LNCaP clone FGC (cell line): Measurements from ENCODE around the gene CLPTM1L.

Experiments
- DNase-seq: peaks from one replicate; pipeline ENCODE4 v3.0.0-alpha.2; 2011; ENCODE audit warnings: low read depth
- H3K4me3 ChIP-seq: 2 replicates; pipeline ENCODE4 v1.5.1; 2011; ENCODE audit warnings: mild to moderate bottlenecking, low read depth, low read length, control low read depth
- CTCF ChIP-seq: IDR thresholded peaks from 2 replicates; pipeline ENCODE4 v1.5.1; 2012; ENCODE audit warnings: mild to moderate bottlenecking; ENCODE audit not compliant: control insufficient read depth, insufficient read depth; ENCODE audit errors: extremely low read depth

The CLPTM1L gene

GRCh38 chr5:1352231-1353219 lies 7.6 kb upstream of the CLPTM1L start:
- no peak for DNase-seq
- no peak for TF ChIP-seq CTCF
- H3K4me3 ChIP-seq: no peak overlapping the region

DNA sequence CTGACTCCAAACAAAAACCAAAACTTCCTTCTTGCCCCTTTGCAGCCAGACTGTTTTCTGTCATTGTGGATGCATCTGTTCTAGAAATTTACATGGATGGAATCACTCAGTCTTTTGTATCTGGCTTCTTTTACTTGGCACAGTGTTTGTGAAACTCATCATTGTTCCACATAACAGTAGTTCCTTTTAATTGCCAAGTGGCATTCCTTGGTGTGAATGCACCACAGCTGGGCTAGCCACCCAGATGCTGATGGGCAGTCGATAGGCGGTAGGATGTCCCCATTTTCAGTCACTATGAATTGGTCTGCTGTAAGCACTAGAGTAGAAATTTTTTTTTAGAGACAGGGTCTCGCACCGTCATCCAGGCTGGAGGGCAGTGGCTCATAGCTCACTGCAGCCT lies 6.3 kb upstream of the CLPTM1L start:
- DNase-seq: no peak
- H3K4me3 ChIP-seq: no peak overlapping the region
- no peak for TF ChIP-seq CTCF

GRCh38 chr5:1349246-1349645 lies 4.3 kb upstream of the CLPTM1L start:
- DNase-seq: no peak
- no peak overlapping the region for H3K4me3 ChIP-seq
- peak; percentile 52 for TF ChIP-seq CTCF

DNA sequence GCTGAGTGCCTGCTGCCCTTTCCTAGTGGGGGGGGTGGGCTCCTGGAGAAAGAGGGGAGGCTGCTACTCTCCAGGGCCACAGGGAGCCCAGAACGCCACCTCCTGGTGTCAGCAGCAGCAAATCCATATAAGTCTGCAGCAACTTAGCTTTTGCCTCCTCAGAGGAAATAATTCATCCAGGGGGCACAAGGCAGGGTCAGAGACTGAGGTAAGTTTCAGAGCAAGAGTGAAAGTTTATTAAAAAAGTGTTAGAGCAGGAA lies 4.0 kb upstream of the CLPTM1L start:
- no peak for DNase-seq
- no peak overlapping the region for H3K4me3 ChIP-seq
- TF ChIP-seq CTCF: 0 out of 2 replicates have a peak, but pooled peaks have one; percentile 18

- no peak for TF ChIP-seq CTCF
These were observed 2.7 kb upstream of the CLPTM1L start for GRCh38 chr5:1347571-1347970.

GRCh38 chr5:1346627-1347440 lies 1.9 kb upstream of the CLPTM1L start:
- no peak for TF ChIP-seq CTCF
- no peak for DNase-seq
- H3K4me3 ChIP-seq: no peak overlapping the region

More at GRCh38 chr5:1347571-1347970, 2.7 kb upstream of the CLPTM1L start:
- no peak for DNase-seq
- no peak overlapping the region for H3K4me3 ChIP-seq
